ENCODE measurements around the gene PDZK1IP1. TPM values are rescaled to one million over a fixed set of nuclear protein-coding genes. Genes with fewer than 3 reads are reported as not detected.

Gene PDZK1IP1
- polyA plus RNA-seq, 1 donor from 2014 or later: not detected

DNA sequence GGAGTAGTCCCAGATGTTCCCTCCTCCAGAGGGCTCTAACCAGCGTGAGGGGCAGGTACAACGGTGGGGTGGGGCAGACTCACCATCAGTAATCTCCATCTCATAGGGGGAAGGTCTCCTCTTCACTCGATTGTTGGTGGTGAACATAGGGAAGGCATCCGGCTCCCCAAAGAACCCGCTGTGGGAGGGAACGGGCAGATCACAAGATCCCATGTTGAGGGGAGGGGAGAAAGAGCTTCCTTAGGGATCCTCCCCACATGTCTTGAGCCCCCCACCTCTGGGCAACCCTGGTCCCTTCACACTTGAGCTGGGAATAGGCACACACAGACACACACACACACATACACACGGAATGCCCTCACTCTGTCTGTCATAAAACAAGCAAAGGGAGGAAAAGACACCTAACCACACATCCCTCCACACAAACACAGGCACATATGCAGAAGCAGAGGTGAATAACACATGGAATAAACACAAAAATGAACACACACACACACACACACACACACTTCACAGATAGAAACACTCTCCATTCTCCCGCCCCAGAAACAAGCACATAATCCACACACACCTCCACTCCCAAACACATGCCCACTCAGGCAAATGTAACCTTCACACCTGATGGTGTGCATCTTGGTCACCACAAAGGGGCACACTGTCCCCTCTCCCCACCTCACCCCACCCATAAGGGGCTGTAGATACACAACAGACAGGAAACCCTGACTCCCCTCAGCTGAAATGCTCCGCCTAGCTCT is 34.3 kb upstream of the PDZK1IP1 start:
- Histone ChIP-seq H3F3A (ENCODE audit: insufficient read depth, low read length, poor library complexity, severe bottlenecking) (no peaks in the 10 kb centered on the region), H2AFZ (ENCODE audit: low read depth, low read length) (no peak overlapping the region), H4K20me1 (ENCODE audit: insufficient read depth) (no peaks in the 10 kb centered on the region), H3K79me2 (replicated peaks; ENCODE audit: insufficient read depth, low read length) (no peaks in the 10 kb centered on the region), H3K27ac (ENCODE audit: low read length) (no peak overlapping the region), H3K9ac (ENCODE audit: low read length) (no peak overlapping the region), H3K4me3 (ENCODE audit: low read length) (no peak overlapping the region), H3K36me3 (ENCODE audit: insufficient read depth, low read length) (no peaks in the 10 kb centered on the region), H3K9me2 (ENCODE audit: insufficient read depth, low read length) (no peaks in the 10 kb centered on the region), H3K9me3 (ENCODE audit: low read length) (no peaks in the 10 kb centered on the region), H3K4me2 (ENCODE audit: low read length) (no peak overlapping the region), H3K27me3 (ENCODE audit: insufficient read depth, low read depth, low read length) (peaks cover 81% of the 10 kb centered on the region)
- TF ChIP-seq EZH2 (IDR thresholded peaks at IDR 0.05; ENCODE audit: borderline replicate concordance, insufficient read depth, low read length, poor library complexity, severe bottlenecking) (no peak), SMC3 (conservative IDR thresholded peaks at IDR 0.05; ENCODE audit: poor library complexity) (no peak), POLR2AphosphoS5 (IDR thresholded peaks at IDR 0.05) (no peak), MXI1 (conservative IDR thresholded peaks at IDR 0.05; ENCODE audit: poor library complexity, severe bottlenecking) (no peak), EP300 (conservative IDR thresholded peaks at IDR 0.05; ENCODE audit: poor library complexity, severe bottlenecking) (no peak), TAF1 (IDR thresholded peaks at IDR 0.05; ENCODE audit: low read depth) (no peak), RAD21 (conservative IDR thresholded peaks at IDR 0.05) (no peak)
- TF ChIP-seq, protein P1, sequence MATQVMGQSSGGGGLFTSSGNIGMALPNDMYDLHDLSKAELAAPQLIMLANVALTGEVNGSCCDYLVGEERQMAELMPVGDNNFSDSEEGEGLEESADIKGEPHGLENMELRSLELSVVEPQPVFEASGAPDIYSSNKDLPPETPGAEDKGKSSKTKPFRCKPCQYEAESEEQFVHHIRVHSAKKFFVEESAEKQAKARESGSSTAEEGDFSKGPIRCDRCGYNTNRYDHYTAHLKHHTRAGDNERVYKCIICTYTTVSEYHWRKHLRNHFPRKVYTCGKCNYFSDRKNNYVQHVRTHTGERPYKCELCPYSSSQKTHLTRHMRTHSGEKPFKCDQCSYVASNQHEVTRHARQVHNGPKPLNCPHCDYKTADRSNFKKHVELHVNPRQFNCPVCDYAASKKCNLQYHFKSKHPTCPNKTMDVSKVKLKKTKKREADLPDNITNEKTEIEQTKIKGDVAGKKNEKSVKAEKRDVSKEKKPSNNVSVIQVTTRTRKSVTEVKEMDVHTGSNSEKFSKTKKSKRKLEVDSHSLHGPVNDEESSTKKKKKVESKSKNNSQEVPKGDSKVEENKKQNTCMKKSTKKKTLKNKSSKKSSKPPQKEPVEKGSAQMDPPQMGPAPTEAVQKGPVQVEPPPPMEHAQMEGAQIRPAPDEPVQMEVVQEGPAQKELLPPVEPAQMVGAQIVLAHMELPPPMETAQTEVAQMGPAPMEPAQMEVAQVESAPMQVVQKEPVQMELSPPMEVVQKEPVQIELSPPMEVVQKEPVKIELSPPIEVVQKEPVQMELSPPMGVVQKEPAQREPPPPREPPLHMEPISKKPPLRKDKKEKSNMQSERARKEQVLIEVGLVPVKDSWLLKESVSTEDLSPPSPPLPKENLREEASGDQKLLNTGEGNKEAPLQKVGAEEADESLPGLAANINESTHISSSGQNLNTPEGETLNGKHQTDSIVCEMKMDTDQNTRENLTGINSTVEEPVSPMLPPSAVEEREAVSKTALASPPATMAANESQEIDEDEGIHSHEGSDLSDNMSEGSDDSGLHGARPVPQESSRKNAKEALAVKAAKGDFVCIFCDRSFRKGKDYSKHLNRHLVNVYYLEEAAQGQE (IDR thresholded peaks at IDR 0.05; ENCODE audit: borderline replicate concordance): no peak
- TF ChIP-seq, protein P2, sequence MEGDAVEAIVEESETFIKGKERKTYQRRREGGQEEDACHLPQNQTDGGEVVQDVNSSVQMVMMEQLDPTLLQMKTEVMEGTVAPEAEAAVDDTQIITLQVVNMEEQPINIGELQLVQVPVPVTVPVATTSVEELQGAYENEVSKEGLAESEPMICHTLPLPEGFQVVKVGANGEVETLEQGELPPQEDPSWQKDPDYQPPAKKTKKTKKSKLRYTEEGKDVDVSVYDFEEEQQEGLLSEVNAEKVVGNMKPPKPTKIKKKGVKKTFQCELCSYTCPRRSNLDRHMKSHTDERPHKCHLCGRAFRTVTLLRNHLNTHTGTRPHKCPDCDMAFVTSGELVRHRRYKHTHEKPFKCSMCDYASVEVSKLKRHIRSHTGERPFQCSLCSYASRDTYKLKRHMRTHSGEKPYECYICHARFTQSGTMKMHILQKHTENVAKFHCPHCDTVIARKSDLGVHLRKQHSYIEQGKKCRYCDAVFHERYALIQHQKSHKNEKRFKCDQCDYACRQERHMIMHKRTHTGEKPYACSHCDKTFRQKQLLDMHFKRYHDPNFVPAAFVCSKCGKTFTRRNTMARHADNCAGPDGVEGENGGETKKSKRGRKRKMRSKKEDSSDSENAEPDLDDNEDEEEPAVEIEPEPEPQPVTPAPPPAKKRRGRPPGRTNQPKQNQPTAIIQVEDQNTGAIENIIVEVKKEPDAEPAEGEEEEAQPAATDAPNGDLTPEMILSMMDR (IDR thresholded peaks at IDR 0.05; ENCODE audit: poor library complexity, severe bottlenecking): no peak

DNA sequence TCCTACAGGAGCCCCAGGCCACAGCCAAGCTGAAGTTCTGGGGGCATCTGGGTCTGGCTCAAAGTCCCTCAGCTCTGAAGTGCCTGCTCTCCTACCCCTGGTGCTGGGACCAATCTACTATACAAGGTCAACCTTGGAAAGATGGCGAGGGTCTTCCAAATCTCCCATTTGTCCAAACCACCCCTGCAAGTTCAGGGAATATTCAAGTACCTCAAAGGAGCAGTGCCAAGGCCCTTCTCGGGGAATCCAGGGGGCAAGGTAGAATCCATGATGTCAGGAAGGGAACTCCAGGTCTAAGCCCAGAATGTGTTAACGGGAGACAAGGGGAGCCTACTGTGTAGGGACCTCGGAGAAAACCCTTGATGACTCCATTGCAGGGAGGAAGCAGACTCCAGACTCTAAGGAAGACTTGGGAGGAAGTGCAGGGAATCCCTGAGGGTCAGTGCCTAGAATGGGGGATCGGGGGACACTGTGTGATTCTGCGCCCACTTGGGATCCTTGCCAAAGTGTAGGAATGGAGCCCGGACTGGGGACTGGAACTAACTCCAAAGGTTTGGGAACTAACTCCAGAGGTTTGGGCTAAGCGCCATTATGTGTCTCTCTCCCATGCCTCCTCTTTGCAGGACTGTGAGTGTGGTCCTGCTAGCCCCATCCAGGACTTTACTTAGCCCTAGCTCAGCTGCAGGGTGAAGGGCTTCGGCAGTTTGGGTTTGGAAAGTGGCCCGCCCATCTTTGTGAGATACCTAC is 33.5 kb upstream of the PDZK1IP1 start:
- Histone ChIP-seq H3K4me3 (ENCODE audit: low read length) (no peak overlapping the region), H3K4me2 (ENCODE audit: low read length) (no peak overlapping the region), H4K20me1 (ENCODE audit: insufficient read depth) (no peaks in the 10 kb centered on the region), H3F3A (ENCODE audit: insufficient read depth, low read length, poor library complexity, severe bottlenecking) (no peaks in the 10 kb centered on the region), H3K9ac (ENCODE audit: low read length) (no peak overlapping the region), H3K9me3 (ENCODE audit: low read length) (no peaks in the 10 kb centered on the region), H3K36me3 (ENCODE audit: insufficient read depth, low read length) (no peaks in the 10 kb centered on the region), H3K9me2 (ENCODE audit: insufficient read depth, low read length) (no peaks in the 10 kb centered on the region), H2AFZ (ENCODE audit: low read depth, low read length) (no peak overlapping the region), H3K27ac (ENCODE audit: low read length) (no peak overlapping the region), H3K79me2 (replicated peaks; ENCODE audit: insufficient read depth, low read length) (no peaks in the 10 kb centered on the region), H3K27me3 (ENCODE audit: insufficient read depth, low read depth, low read length) (peaks cover 73% of the 10 kb centered on the region)
- TF ChIP-seq, protein P2 (IDR thresholded peaks at IDR 0.05; ENCODE audit: poor library complexity, severe bottlenecking): no peak
- TF ChIP-seq EP300 (conservative IDR thresholded peaks at IDR 0.05; ENCODE audit: poor library complexity, severe bottlenecking) (no peak), POLR2AphosphoS5 (IDR thresholded peaks at IDR 0.05) (no peak), TAF1 (IDR thresholded peaks at IDR 0.05; ENCODE audit: low read depth) (no peak), EZH2 (IDR thresholded peaks at IDR 0.05; ENCODE audit: borderline replicate concordance, insufficient read depth, low read length, poor library complexity, severe bottlenecking) (no peak)

Measured in neural cell (in vitro differentiated cells).